Stomach smooth muscle (tissue), 2 donors: ENCODE measurements around the gene FBXO42.

ENCODE experiments used
- H3K27ac ChIP-seq: one replicate; pipeline ENCODE4 v1.7.0; 2013; ENCODE audit warnings: mild to moderate bottlenecking, low read length, inconsistent platforms
- H3K27me3 ChIP-seq, 2 donors: one replicate each; pipeline ENCODE4 v1.7.0; 2013; ENCODE audit warnings: low read length in 2 of 2; ENCODE audit not compliant: insufficient read depth in 2 of 2, control insufficient read depth in 1 of 2
- H3K36me3 ChIP-seq, 2 donors: one replicate each; pipeline ENCODE4 v1.7.0; 2013; ENCODE audit warnings: low read length in 2 of 2; ENCODE audit not compliant: control insufficient read depth in 2 of 2, insufficient read depth in 2 of 2
- H3K4me1 ChIP-seq: one replicate; pipeline ENCODE4 v1.7.0; 2013; ENCODE audit warnings: low read length; ENCODE audit not compliant: control insufficient read depth, insufficient read depth
- H3K4me3 ChIP-seq, 2 donors: one replicate each; pipeline ENCODE4 v1.7.0; 2013; ENCODE audit warnings: low read length in 2 of 2
- H3K9ac ChIP-seq, 2 donors: one replicate each; pipeline ENCODE4 v1.7.0; 2013; ENCODE audit warnings: low read length in 2 of 2, mild to moderate bottlenecking in 1 of 2
- H3K9me3 ChIP-seq, 2 donors: one replicate each; pipeline ENCODE4 v1.7.0; 2013; ENCODE audit warnings: low read length in 2 of 2; ENCODE audit not compliant: control insufficient read depth in 2 of 2
- donor health status: healthy.
- donor health status: Pancreatic carcinoma.

Gene FBXO42

GRCh38 chr1:16286122-16286521 is 66.2 kb downstream of the FBXO42 start:
- no peaks in the 10 kb centered on the region for H3K9me3 ChIP-seq

DNA sequence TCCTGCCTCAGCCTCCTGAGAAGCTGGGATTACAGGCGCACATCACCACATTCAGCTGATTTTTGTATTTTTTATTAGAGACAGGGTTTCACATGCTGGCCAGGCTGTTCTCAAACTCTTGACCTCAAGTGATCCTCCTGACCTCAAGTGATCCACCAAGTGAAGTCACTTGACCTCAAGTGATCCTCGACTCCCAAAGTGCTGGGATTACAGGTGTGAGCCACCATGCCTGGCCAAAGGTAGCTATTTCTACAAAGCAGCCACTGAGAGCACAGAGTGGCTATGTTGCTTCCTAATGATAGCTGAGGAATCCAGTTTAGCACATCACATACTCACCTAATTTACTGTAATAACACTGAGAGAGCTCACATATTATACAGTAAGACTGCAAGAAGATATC is 70.5 kb downstream of the FBXO42 start:
- no peaks in the 10 kb centered on the region for H3K9me3 ChIP-seq
- H3K4me3 ChIP-seq, result no peak overlapping the region
- no peak overlapping the region for H3K27ac ChIP-seq
- no peaks in the 10 kb centered on the region for H3K4me1 ChIP-seq
- H3K36me3 ChIP-seq, result peaks cover 4 to 11% of the 10 kb centered on the region in 2 donors
- no peaks in the 10 kb centered on the region for H3K27me3 ChIP-seq
- no peak overlapping the region for H3K9ac ChIP-seq

More at GRCh38 chr1:16286122-16286521, 66.2 kb downstream of the FBXO42 start:
- Histone ChIP-seq H3K27ac (no peak overlapping the region), H3K9ac (no peak overlapping the region), H3K27me3 (no peaks in the 10 kb centered on the region), H3K36me3 (peaks cover 11 to 17% of the 10 kb centered on the region in 2 donors), H3K4me1 (no peaks in the 10 kb centered on the region), H3K4me3 (no peak overlapping the region)

DNA sequence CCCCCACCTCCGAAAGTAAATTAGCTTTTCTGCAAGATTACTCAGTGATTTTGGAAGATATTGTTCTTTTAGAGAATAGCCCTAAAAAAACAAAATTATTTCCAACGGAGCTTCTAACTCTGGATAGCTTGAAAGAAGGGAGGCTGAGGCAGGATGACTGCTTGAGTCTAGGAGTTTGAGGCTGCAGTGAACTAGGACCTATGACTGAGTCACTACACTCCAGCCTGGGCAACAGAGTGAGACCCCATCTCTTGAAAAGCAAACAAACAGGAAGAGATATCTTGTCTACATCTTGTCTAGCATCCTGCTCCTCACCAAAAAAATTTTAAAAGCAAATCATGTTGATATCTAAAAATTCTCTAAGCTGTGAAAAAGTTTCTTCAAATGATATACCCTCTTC is 73.1 kb downstream of the FBXO42 start:
- Histone ChIP-seq H3K27ac (no peak overlapping the region), H3K4me3 (no peak overlapping the region), H3K27me3 (no peaks in the 10 kb centered on the region), H3K4me1 (no peaks in the 10 kb centered on the region), H3K9ac (no peak overlapping the region), H3K36me3 (peaks cover 0 to 7% of the 10 kb centered on the region in 2 donors), H3K9me3 (no peaks in the 10 kb centered on the region)

DNA sequence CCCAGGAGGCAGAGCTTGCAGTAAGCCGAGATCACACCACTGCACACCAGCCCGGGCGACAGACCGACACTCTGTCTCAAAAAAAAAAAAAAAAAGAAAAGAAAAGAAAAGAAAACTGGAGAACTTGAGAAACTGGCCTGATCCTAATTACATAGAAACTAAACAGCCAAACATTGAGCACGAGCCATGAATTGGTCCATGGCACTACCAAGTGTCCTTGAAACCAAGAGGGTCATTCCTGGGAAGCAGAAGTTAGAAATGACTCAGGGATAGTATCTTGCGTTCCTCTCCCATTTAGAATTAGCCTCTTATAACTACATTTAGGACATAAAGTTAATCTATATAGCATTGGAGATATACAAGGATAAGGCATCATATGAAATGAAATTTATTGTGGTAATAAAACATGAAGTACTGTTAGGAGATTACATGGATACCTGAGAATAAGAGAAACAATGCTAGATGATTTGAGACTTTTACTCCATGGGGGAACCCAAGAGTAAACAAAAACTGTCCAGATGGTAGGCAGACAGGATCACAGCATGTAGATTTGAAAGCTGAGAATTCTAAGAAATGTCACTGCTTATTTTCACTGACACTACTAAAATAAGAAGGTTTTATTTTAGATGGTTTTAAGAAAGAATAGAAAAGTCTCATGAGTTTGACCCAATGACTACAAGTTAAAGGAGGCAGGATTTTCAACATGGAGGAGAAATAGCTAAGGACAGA is 75.8 kb downstream of the FBXO42 start:
- no peak overlapping the region for H3K27ac ChIP-seq
- H3K9ac ChIP-seq, result no peak overlapping the region
- H3K9me3 ChIP-seq, result no peaks in the 10 kb centered on the region
- H3K4me3 ChIP-seq, result no peak overlapping the region
- H3K27me3 ChIP-seq, result no peaks in the 10 kb centered on the region
- peaks cover 3% of the 10 kb centered on the region in 2 donors for H3K36me3 ChIP-seq
- no peaks in the 10 kb centered on the region for H3K4me1 ChIP-seq

DNA sequence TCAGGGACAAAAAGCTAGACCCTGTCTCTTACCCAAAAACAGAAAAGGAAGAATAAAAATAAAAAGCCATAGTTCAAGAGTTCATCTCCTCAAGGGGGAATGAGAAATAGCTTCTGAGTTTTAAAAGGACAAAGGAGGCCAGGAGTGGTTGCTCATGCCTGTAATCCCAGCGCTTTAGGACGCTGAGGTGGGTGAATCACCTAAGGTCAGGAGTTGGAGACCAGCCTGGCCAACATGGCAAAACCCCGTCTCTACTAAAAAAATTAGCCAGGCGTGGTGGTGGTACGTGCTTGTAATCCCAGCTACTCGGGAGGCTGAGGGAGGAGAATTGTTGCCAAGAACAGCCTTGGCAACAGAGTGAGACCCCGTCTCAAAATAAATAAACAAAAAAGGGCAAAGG is 76.7 kb downstream of the FBXO42 start:
- no peaks in the 10 kb centered on the region for H3K27me3 ChIP-seq
- H3K27ac ChIP-seq, result no peak overlapping the region
- peaks cover 2 to 3% of the 10 kb centered on the region in 2 donors for H3K36me3 ChIP-seq
- H3K4me1 ChIP-seq, result no peaks in the 10 kb centered on the region
- H3K9me3 ChIP-seq, result no peaks in the 10 kb centered on the region
- H3K4me3 ChIP-seq, result no peak overlapping the region
- no peak overlapping the region for H3K9ac ChIP-seq

DNA sequence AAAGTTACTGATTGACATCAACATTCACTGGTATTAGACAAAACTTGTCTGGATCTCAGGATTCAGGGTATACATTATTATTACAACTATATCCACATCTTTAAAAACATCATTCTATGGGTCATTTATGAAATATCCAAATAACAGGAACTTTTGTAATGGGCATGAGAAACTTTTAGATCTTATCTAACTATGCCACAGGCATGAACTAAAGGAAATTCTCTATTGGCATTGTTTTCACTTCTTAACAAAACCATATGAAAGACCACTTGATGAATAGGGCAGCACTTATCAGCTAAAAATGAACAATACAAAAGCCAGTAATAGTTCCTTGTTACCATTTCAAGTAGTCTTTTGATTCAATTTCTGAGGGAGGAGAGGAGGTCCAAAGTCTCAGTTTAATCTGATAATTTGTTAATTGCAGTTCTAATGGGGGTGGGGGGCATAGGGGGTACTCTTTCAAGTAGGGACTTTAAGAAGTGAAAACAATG is 84.5 kb downstream of the FBXO42 start:
- H3K36me3 ChIP-seq, result no peaks in the 10 kb centered on the region
- H3K27ac ChIP-seq, result no peak overlapping the region
- H3K4me1 ChIP-seq, result no peaks in the 10 kb centered on the region

DNA sequence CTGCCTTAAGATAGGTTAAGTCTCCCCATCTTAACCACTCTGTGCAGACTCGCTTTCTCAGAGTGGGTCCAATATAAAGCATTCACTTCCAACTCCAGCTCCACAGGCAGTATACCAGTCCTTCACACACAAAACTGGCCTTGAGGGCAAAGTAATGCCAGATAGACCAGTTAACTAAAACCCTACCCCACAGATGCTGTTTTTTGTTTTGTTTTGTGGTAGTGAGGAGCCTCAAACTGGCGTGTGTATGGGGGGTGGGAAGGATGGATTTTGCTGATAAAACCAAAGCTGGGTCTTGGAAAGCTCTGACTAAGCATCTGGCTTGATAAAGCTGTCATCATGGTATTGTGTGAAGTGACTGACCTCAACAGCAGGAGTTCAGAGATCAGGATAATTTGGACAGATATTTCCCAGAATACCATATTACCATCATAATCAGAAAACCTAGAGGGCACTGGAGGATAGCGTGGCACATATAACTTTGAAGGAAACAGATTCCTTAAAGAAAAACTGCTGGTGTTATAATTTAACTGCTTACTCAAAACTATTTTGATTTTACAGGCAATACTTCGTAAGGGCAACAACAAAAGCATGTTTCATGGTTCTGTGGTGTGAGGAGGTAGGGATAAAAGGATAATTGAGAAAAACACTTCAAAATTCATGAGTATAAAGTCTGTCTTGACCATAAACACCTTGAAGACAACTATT is 85.7 kb downstream of the FBXO42 start:
- Histone ChIP-seq H3K36me3 (peaks cover 0 to 2% of the 10 kb centered on the region in 2 donors), H3K27me3 (no peaks in the 10 kb centered on the region), H3K4me3 (no peak overlapping the region), H3K9ac (no peak overlapping the region), H3K27ac (no peak overlapping the region), H3K4me1 (no peaks in the 10 kb centered on the region), H3K9me3 (no peaks in the 10 kb centered on the region)

More for the DNA sequence above, 84.5 kb downstream of the FBXO42 start:
- H3K4me3 ChIP-seq, result no peak overlapping the region
- H3K27me3 ChIP-seq, result no peaks in the 10 kb centered on the region
- H3K9ac ChIP-seq, result no peak overlapping the region
- H3K9me3 ChIP-seq, result no peaks in the 10 kb centered on the region

DNA sequence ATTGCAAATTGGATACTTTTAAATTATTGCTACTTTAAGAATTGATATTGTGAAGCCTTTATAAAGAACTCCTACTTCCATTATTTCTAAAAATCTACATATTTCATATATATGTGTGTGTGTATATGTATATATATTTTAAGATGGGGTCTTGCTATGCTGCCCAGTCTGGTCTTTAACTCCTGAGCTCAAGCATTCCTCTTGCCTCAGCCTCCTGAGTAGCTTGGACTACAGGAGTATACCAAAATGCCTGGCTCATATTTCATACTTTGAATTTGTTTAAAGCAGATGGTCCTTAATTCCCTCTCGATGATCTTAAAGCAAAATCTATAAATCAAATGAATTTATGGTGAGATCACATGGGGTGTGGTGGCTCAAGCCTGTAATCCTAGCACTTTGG is 90.2 kb downstream of the FBXO42 start:
- Histone ChIP-seq H3K27ac (no peak overlapping the region), H3K27me3 (no peaks in the 10 kb centered on the region), H3K4me3 (no peak overlapping the region), H3K4me1 (no peaks in the 10 kb centered on the region), H3K9ac (no peak overlapping the region), H3K36me3 (peaks cover 0 to 2% of the 10 kb centered on the region in 2 donors), H3K9me3 (no peaks in the 10 kb centered on the region)

DNA sequence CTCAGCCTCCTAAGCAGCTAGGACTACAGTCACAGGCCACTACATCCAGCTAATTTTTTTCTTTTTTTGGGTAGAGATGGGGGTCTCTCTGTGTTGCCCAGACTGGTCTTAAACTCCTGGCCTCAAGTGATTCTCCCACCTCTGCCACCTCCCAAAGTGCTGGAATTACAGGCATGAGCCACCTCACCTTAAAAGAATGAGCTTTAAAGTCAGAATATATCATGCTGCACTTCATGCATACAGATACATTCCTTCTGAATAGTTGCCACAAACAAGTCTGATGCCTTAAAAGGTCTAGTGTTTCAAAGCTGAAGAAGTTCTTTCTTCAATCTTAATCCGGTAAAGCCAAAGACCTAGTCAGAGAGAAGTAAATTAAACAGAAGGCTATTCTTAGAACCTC is 91.5 kb downstream of the FBXO42 start:
- no peak overlapping the region for H3K27ac ChIP-seq
- H3K4me3 ChIP-seq, result no peak overlapping the region
- no peak overlapping the region for H3K9ac ChIP-seq
- no peaks in the 10 kb centered on the region for H3K9me3 ChIP-seq
- no peaks in the 10 kb centered on the region for H3K27me3 ChIP-seq
- H3K36me3 ChIP-seq, result peaks cover 4 to 5% of the 10 kb centered on the region in 2 donors
- H3K4me1 ChIP-seq, result no peaks in the 10 kb centered on the region

DNA sequence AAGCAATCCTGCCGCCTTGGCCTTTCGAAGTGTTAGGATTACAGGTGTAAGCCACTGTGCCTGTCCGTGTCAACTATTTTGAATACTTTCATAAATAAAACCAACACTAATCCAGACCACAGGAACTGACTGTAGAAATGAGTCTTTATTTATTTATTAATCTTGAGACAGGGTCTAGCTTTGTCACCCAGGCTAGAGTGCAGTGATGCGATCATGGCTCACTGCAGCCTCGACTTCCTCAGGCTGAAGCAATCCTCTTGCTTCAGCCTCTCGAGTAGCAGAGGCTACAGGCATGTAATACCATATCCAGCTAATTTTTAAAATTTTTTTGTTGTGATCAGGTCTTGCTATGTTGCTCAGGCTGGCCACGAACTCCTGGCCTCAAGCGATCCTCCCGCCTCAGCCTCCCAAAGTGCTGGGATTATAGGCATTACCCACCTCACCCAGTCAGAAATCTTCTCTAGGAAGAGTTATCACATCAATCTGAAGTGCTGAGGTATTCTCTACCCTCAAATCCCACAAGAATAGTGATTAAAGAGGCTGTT is 93.6 kb downstream of the FBXO42 start:
- Histone ChIP-seq H3K9ac (no peak overlapping the region), H3K9me3 (no peaks in the 10 kb centered on the region), H3K4me1 (no peaks in the 10 kb centered on the region), H3K4me3 (no peak overlapping the region), H3K36me3 (peaks cover 19 to 21% of the 10 kb centered on the region in 2 donors), H3K27me3 (no peaks in the 10 kb centered on the region), H3K27ac (no peak overlapping the region)
